Measurements from ENCODE around the gene SEC31B.
A peak's percentile ranks its signal among the peaks of the same experiment; 100 is the strongest.

The SEC31B gene

GRCh38 chr10:100528123-100528886 is 8.6 kb upstream of the SEC31B start:
- DNase-seq = no peak

- DNase-seq = no peak
Observed at GRCh38 chr10:100524638-100525037, 5.0 kb upstream of the SEC31B start.

- DNase-seq = no peak
Observed at GRCh38 chr10:100524206-100524605, 4.5 kb upstream of the SEC31B start.

GRCh38 chr10:100522945-100523344 is 3.3 kb upstream of the SEC31B start:
- no peak for DNase-seq

- DNase-seq = no peak
Observed at GRCh38 chr10:100522107-100522801, 2.6 kb upstream of the SEC31B start.

GRCh38 chr10:100520811-100521210 is 1.1 kb upstream of the SEC31B start:
- DNase-seq = no peak

GRCh38 chr10:100518761-100519241 is 860 bp downstream of the SEC31B start:
- no peak for DNase-seq

GRCh38 chr10:100516847-100517246 is 2.8 kb downstream of the SEC31B start:
- DNase-seq = no peak

- DNase-seq = no peak
Observed at GRCh38 chr10:100515612-100516011, 4.0 kb downstream of the SEC31B start.

- DNase-seq = no peak
Observed at GRCh38 chr10:100510533-100511308, 8.9 kb downstream of the SEC31B start.

- DNase-seq = no peak
Observed at GRCh38 chr10:100509241-100509840, 10.3 kb downstream of the SEC31B start.

GRCh38 chr10:100508691-100509150 is 10.9 kb downstream of the SEC31B start:
- DNase-seq = no peak

GRCh38 chr10:100508266-100508665 is 11.4 kb downstream of the SEC31B start:
- no peak for DNase-seq

- DNase-seq = no peak
Observed at GRCh38 chr10:100507357-100507732, 12.3 kb downstream of the SEC31B start.

- peak; percentile 42 for DNase-seq
Observed at GRCh38 chr10:100506596-100507356, 12.9 kb downstream of the SEC31B start.

- no peak for DNase-seq
Observed at GRCh38 chr10:100505164-100505563, 14.5 kb downstream of the SEC31B start.

GRCh38 chr10:100504096-100504495 is 15.6 kb downstream of the SEC31B start:
- DNase-seq = no peak

- no peak for DNase-seq
Observed at GRCh38 chr10:100502926-100503494, 16.7 kb downstream of the SEC31B start.

GRCh38 chr10:100501423-100501822 is 18.2 kb downstream of the SEC31B start:
- no peak for DNase-seq

GRCh38 chr10:100498059-100498458 is 21.6 kb downstream of the SEC31B start:
- no peak for DNase-seq

- DNase-seq = no peak
Observed at GRCh38 chr10:100496567-100496966, 23.1 kb downstream of the SEC31B start.

- no peak for DNase-seq
Observed at GRCh38 chr10:100490531-100490930, 29.1 kb downstream of the SEC31B start.
